A673 (cell line): ENCODE data around the gene CLDN8.

Experiments
- EZH2 ChIP-seq: fragments of 200-600 bp; sonication (generic); IDR thresholded peaks from 2 replicates; pipeline ENCODE4 v1.6.1; 2017; ENCODE audit warnings: borderline replicate concordance, low read depth, mild to moderate bottlenecking, mixed read lengths, antibody characterized with exemption, low read length; ENCODE audit not compliant: poor library complexity, severe bottlenecking
- TF ChIP-seq, protein P1 (sequence below): fragments of 300-800, 200-600 bp; sonication (generic); conservative IDR thresholded peaks from 2 replicates; pipeline ENCODE4 v1.5.1; 2017; ENCODE audit warnings: low read depth, mild to moderate bottlenecking, antibody characterized with exemption, low read length, moderate library complexity, mixed read lengths

DNA sequence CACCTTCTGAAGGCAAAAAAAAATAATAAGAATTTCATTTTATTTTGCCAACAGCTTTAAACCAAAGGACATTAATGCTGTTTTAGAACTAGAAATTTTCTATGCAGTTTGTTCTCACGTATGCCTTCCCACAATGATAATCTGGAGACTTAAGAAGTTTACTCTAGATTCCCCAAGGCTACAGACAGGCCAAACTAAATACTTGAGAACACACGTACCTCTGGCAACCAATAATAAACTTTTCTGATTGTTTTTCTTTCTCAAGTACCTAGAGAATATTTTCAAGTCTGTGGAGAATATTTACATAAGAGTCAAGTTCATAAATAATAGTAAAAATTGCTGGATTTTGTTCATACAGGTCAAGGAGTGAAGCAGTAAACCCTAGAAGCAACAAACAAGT is 15.9 kb downstream of the CLDN8 start:
- TF ChIP-seq, protein P1, sequence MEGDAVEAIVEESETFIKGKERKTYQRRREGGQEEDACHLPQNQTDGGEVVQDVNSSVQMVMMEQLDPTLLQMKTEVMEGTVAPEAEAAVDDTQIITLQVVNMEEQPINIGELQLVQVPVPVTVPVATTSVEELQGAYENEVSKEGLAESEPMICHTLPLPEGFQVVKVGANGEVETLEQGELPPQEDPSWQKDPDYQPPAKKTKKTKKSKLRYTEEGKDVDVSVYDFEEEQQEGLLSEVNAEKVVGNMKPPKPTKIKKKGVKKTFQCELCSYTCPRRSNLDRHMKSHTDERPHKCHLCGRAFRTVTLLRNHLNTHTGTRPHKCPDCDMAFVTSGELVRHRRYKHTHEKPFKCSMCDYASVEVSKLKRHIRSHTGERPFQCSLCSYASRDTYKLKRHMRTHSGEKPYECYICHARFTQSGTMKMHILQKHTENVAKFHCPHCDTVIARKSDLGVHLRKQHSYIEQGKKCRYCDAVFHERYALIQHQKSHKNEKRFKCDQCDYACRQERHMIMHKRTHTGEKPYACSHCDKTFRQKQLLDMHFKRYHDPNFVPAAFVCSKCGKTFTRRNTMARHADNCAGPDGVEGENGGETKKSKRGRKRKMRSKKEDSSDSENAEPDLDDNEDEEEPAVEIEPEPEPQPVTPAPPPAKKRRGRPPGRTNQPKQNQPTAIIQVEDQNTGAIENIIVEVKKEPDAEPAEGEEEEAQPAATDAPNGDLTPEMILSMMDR: no peak
- TF ChIP-seq EZH2: no peak
